Stimulated activated CD8-positive, alpha-beta memory T cell treated with anti-CD3 and anti-CD28 coated beads, Interleukin-15, amount 100 ng/mL, for 4 hours (primary cell): Measurements from ENCODE around the gene ARHGAP28.

ENCODE experiments used
- DNase-seq, 2 donors: peaks; one replicate each; pipeline ENCODE4 v3.0.0-alpha.2; 2020; ENCODE audit warnings: low read depth in 2 of 2

Gene ARHGAP28

GRCh38 chr18:6729247-6730091 lies at the start of gene ARHGAP28:
Gene ARHGAP28, plus strand, starts transcription at chr18:6729716. Its CDS starts 106 bp downstream, at chr18:6729822.
- no peak for DNase-seq

GRCh38 chr18:6681331-6681875 lies 48.1 kb upstream of the ARHGAP28 start:
- DNase-seq: no peak

- DNase-seq: no peak
Observed at GRCh38 chr18:6682437-6683111, 46.9 kb upstream of the ARHGAP28 start.

- DNase-seq: no peak
Observed at GRCh38 chr18:6683112-6683876, 46.2 kb upstream of the ARHGAP28 start.

GRCh38 chr18:6687676-6688075 lies 41.8 kb upstream of the ARHGAP28 start:
- DNase-seq: no peak

GRCh38 chr18:6708890-6709289 lies 20.6 kb upstream of the ARHGAP28 start:
- DNase-seq: no peak

- no peak for DNase-seq
Observed at GRCh38 chr18:6711467-6711866, 18.0 kb upstream of the ARHGAP28 start.

- no peak for DNase-seq
Observed at GRCh38 chr18:6712401-6712800, 17.1 kb upstream of the ARHGAP28 start.

GRCh38 chr18:6714010-6714409 lies 15.5 kb upstream of the ARHGAP28 start:
- no peak for DNase-seq

- no peak for DNase-seq
Observed at GRCh38 chr18:6718267-6718666, 11.2 kb upstream of the ARHGAP28 start.

GRCh38 chr18:6719098-6719846 lies 10.2 kb upstream of the ARHGAP28 start:
- no peak for DNase-seq

- DNase-seq: no peak
Observed at GRCh38 chr18:6719910-6720683, 9.4 kb upstream of the ARHGAP28 start.

GRCh38 chr18:6721755-6722154 lies 7.8 kb upstream of the ARHGAP28 start:
- no peak for DNase-seq

- no peak for DNase-seq
Observed at GRCh38 chr18:6722690-6723089, 6.8 kb upstream of the ARHGAP28 start.

GRCh38 chr18:6724331-6724730 lies 5.2 kb upstream of the ARHGAP28 start:
- DNase-seq: no peak

- no peak for DNase-seq
Observed at GRCh38 chr18:6728331-6728730, 1.2 kb upstream of the ARHGAP28 start.

GRCh38 chr18:6728809-6729246 lies 688 bp upstream of the ARHGAP28 start:
- DNase-seq: no peak

GRCh38 chr18:6730416-6731221 lies 1.1 kb downstream of the ARHGAP28 start:
- no peak for DNase-seq

- DNase-seq: no peak
Observed at GRCh38 chr18:6731222-6731596, 1.7 kb downstream of the ARHGAP28 start.

GRCh38 chr18:6732952-6733351 lies 3.4 kb downstream of the ARHGAP28 start:
- DNase-seq: no peak
